GOT3 (cell line): Measurements from ENCODE around the gene RNFT2.

ENCODE experiments used
- DNase-seq: peaks from one replicate; lab custom pipeline; 2025; ENCODE audit warnings: mixed read lengths; lab: John Stamatoyannopoulos, UW

Gene RNFT2

GRCh38 chr12:116833474-116833873 is 95.4 kb downstream of the RNFT2 start:
- no peak for DNase-seq

- DNase-seq = no peak
Measured at GRCh38 chr12:116835484-116835883, 97.4 kb downstream of the RNFT2 start.

GRCh38 chr12:116837097-116837496 is 99.0 kb downstream of the RNFT2 start:
- no peak for DNase-seq

GRCh38 chr12:116838365-116838764 is 100.2 kb downstream of the RNFT2 start:
- DNase-seq = no peak

- DNase-seq = no peak
Measured at GRCh38 chr12:116839287-116839830, 101.2 kb downstream of the RNFT2 start.

GRCh38 chr12:116843085-116843484 is 105.0 kb downstream of the RNFT2 start:
- no peak for DNase-seq

GRCh38 chr12:116849216-116849615 is 111.1 kb downstream of the RNFT2 start:
- DNase-seq = no peak

- no peak for DNase-seq
Measured at GRCh38 chr12:116852303-116852702, 114.2 kb downstream of the RNFT2 start.

GRCh38 chr12:116853507-116853906 is 115.4 kb downstream of the RNFT2 start:
- DNase-seq = no peak

GRCh38 chr12:116855744-116856470 is 117.8 kb downstream of the RNFT2 start:
- no peak for DNase-seq

GRCh38 chr12:116856729-116857128 is 118.6 kb downstream of the RNFT2 start:
- no peak for DNase-seq

- DNase-seq = no peak
Measured at GRCh38 chr12:116859079-116859478, 121.0 kb downstream of the RNFT2 start.

- DNase-seq = no peak
Measured at GRCh38 chr12:116860263-116860662, 122.1 kb downstream of the RNFT2 start.

GRCh38 chr12:116861320-116861719 is 123.2 kb downstream of the RNFT2 start:
- DNase-seq = no peak

- no peak for DNase-seq
Measured at GRCh38 chr12:116862167-116862566, 124.1 kb downstream of the RNFT2 start.

- no peak for DNase-seq
Measured at GRCh38 chr12:116863275-116863767, 125.2 kb downstream of the RNFT2 start.

- no peak for DNase-seq
Measured at GRCh38 chr12:116864371-116865160, 126.5 kb downstream of the RNFT2 start.

- no peak for DNase-seq
Measured at GRCh38 chr12:116867523-116867922, 129.4 kb downstream of the RNFT2 start.

GRCh38 chr12:116870306-116870705 is 132.2 kb downstream of the RNFT2 start:
- no peak for DNase-seq

GRCh38 chr12:116874324-116874995 is 136.3 kb downstream of the RNFT2 start:
- no peak for DNase-seq

- DNase-seq = no peak
Measured at GRCh38 chr12:116876151-116876869, 138.2 kb downstream of the RNFT2 start.
